ENCODE data around the gene PSMD9. TPM values are rescaled to one million over a fixed set of nuclear protein-coding genes. Genes with fewer than 3 reads are reported as not detected.

The PSMD9 gene, protein sequence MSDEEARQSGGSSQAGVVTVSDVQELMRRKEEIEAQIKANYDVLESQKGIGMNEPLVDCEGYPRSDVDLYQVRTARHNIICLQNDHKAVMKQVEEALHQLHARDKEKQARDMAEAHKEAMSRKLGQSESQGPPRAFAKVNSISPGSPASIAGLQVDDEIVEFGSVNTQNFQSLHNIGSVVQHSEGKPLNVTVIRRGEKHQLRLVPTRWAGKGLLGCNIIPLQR
- total RNA-seq, result 100 to 1,000 TPM in 1 of 4 donors, 10 to 100 TPM in 2, 1 to 10 TPM in 1; 2.4 to 312 (median 46.0) TPM

DNA sequence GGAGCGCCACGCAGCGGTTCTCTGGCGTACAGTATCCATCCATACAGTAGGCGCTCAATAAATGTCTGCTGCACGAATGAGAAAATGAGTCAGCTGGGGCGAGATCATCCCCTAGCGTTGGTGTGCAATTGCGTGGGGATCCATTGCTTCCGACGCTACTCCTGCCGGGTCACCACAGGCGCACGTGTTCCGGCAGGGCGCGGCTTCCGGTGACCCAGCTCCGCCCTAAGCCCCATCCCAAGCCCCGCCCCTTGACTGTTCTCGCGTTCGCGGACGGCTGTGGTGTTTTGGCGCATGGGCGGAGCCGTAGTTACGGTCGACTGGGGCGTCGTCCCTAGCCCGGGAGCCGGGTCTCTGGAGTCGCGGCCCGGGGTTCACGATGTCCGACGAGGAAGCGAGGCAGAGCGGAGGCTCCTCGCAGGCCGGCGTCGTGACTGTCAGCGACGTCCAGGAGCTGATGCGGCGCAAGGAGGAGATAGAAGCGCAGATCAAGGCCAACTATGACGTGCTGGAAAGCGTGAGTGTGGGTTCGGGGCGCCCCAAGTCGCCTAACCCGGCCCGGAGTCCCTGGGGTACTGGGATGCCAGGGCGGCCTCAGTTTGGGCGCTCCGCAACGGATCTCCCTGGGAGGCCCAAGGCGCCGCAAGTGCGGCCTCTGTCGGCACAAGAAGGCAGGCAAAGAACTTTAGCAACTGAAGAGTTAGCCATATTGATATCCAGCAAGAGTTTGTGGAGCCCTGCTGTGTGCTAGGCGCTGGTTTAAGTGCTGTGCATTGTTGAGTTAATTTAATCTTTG lies at the start of gene PSMD9:
Gene PSMD9, plus strand, starts transcription at position 313 of the 796 bp plus-strand sequence. Its CDS starts 67 bp downstream, at position 380.
- H3K4me1 ChIP-seq, result peaks cover 0 to 13% of the 10 kb centered on the region in 2 donors
- H3K4me3 ChIP-seq, result peak within 1 kb of the TSS; percentile 62 to 67
- DNase-seq, result peak; percentile 96 to 98
- H3K9me3 ChIP-seq, result no peaks in the 10 kb centered on the region
- peak within 1 kb of the TSS; percentile 89 to 90 for H3K27ac ChIP-seq
- no peaks in the 10 kb centered on the region for H3K36me3 ChIP-seq
- TF ChIP-seq, protein P1, sequence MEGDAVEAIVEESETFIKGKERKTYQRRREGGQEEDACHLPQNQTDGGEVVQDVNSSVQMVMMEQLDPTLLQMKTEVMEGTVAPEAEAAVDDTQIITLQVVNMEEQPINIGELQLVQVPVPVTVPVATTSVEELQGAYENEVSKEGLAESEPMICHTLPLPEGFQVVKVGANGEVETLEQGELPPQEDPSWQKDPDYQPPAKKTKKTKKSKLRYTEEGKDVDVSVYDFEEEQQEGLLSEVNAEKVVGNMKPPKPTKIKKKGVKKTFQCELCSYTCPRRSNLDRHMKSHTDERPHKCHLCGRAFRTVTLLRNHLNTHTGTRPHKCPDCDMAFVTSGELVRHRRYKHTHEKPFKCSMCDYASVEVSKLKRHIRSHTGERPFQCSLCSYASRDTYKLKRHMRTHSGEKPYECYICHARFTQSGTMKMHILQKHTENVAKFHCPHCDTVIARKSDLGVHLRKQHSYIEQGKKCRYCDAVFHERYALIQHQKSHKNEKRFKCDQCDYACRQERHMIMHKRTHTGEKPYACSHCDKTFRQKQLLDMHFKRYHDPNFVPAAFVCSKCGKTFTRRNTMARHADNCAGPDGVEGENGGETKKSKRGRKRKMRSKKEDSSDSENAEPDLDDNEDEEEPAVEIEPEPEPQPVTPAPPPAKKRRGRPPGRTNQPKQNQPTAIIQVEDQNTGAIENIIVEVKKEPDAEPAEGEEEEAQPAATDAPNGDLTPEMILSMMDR (IDR thresholded peaks at IDR 0.05), result peak; percentile 48 to 70 (median 56)
- peak; percentile 54 to 73 for TF ChIP-seq POLR2A (IDR thresholded peaks at IDR 0.05)
- intact Hi-C loops (cut with DNase I; ENCODE audit: low total_unique reads), result no loop called here
- H3K27me3 ChIP-seq, result no peaks in the 10 kb centered on the region

DNA sequence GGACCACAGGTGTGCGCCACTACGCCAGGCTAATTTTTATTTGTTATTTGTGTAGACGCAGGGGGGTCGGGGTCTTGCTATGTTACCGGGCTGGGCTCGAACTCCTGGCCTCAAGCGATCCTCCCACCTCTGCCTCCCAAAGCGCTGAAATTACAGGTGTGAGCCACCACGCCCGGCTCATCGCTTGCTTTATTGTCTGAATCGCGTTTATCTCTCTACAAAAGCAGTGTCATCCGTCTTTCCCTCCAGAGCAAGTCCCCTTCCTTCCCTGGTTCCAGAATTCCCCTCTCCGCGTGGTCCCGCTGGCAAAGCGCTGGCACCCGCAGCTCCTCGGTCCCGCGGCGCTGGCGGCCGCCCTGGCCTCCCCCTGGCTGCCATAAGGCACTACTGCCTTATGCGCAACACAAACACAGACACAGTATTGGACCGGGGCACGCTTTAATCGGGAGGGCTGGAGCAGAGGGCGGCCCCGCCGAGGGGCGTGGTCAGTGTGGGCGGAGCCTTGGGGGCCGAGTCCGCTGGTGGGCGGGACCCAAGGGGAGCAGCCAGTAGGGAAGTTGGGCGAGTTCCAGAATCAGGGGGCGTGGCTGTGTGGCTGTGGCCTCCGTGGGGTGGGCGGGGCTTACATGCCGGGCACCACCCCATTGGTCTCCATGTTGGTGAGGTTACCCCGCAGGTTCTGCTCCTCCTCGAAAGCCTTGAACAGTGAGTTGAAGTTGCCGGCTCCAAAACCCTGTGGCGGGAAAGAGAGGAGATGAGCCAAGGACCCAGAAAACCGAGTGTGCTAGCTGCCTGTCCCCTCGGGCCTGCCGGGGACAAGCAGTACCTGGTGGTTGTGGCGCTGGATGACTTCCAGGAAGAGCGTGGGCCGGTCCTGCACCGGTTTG lies 49.2 kb upstream of the PSMD9 start:
- Histone ChIP-seq H3K9me3 (no peaks in the 10 kb centered on the region), H3K27ac (peak overlapping the region; percentile 60 to 67), H3K4me3 (peak overlapping the region; percentile 45 to 54), H3K27me3 (no peaks in the 10 kb centered on the region), H3K4me1 (no peaks in the 10 kb centered on the region), H3K36me3 (no peaks in the 10 kb centered on the region)
- intact Hi-C loops (cut with DNase I; ENCODE audit: low total_unique reads), result no loop called here
- TF ChIP-seq, protein P1 (IDR thresholded peaks at IDR 0.05), result peak; percentile 41 to 76 (median 56)
- TF ChIP-seq POLR2A (IDR thresholded peaks at IDR 0.05), result peak; percentile 55 to 74
- DNase-seq, result peak; percentile 99

DNA sequence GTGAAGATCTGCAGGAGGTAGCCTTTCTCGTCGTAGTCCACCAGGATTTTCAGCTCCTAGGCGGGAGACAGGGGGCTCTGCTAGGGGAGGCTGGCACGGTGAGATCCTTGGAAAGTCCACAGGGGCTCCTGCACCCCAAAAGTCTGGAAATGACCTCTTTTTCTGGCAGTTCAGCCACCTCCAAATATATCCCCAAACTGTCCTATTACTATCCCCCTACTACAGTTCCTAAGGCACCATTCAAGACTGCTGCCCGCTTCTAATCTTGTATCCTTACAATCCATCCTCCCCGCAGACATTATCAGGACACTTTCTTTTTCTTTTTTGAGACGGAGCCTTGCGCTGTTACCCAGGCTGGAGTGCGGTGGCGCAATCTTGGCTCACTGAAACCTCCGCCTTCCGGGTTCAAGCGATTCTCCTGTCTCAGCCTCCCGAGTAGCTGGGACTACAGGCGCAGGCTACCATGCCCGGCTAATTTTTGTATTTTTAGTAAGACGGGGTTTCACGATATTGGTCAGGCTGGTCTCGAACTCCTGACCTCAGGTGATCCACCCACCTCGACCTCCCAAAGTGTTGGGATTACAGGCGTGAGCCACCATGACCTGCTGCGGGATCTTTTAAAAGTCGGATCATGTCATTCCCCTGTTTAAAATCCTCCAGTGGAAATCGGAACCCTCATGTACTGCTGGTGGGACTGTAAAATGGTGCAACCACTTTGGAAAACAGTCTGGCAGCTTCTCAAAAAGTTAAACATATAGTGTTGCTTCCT lies 48.4 kb upstream of the PSMD9 start:
- Histone ChIP-seq H3K4me3 (peak overlapping the region; percentile 45 to 54), H3K27me3 (no peaks in the 10 kb centered on the region), H3K36me3 (no peaks in the 10 kb centered on the region), H3K27ac (peak overlapping the region; percentile 24 to 67), H3K9me3 (no peaks in the 10 kb centered on the region), H3K4me1 (no peaks in the 10 kb centered on the region)
- TF ChIP-seq, protein P1 (IDR thresholded peaks at IDR 0.05), result no peak
- no peak for TF ChIP-seq POLR2A (IDR thresholded peaks at IDR 0.05)
- no peak for DNase-seq
- intact Hi-C loops (cut with DNase I; ENCODE audit: low total_unique reads), result no loop called here

DNA sequence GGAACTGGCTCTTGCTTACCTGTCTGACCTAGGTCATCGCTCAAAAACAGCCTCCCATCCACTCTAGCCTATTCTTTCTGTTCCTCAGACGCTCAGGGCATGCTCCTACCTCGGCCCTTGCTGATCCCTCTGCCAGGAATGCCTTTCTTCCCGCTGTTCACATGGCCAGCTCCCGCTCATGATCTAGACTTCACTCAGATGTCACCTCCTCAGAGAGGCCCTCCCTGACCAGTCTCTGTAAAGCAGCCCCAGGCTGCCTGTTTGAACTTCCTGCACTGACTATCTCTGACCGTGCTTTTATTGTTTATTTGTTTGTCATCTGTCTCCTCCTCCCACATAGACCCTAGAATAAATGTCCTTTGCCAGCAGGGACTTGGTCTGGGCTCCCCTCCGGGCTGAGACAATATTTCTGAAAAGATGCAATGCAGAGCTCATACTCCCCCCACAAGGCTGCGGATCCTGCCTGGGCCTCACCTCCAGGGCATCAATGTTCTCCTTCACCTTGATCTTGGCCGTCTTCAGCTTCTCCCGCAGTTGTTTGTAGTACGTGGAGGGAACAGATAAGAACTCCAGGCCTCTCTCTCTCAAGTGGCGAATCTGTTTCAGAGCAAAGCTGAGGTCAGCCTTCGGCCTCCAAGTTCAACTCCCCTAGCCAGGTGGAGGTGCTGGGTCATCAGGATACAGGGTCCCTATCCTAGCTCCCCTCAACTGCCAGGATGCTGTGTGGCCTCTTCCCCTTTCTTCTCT lies 45.2 kb upstream of the PSMD9 start:
- Histone ChIP-seq H3K9me3 (no peaks in the 10 kb centered on the region), H3K27me3 (no peaks in the 10 kb centered on the region), H3K27ac (no peak overlapping the region), H3K4me3 (no peak overlapping the region), H3K4me1 (no peaks in the 10 kb centered on the region), H3K36me3 (no peaks in the 10 kb centered on the region)
- DNase-seq, result no peak
- no peak for TF ChIP-seq POLR2A (IDR thresholded peaks at IDR 0.05)
- TF ChIP-seq, protein P1 (IDR thresholded peaks at IDR 0.05), result no peak
- intact Hi-C loops (cut with DNase I; ENCODE audit: low total_unique reads), result no loop called here

Data from uterus (tissue), 4 donors.